B cell (primary cell): ENCODE measurements around the gene DHRS12. TPM values are rescaled to one million over a fixed set of nuclear protein-coding genes. Genes with fewer than 3 reads are reported as not detected.

Experiments
- ATAC-seq: fragments of 200-7000 bp; cut with Tn5 transposase; one replicate; pipeline ENCODE4 v1.10.0; 2021; ENCODE audit warnings: low read depth, mild to moderate bottlenecking, moderate number of reproducible peaks, moderate library complexity
- CTCF ChIA-PET: fragments of 350-600 bp; sonication (Branson Sonifier 250); formaldehyde crosslinking; loops from one replicate; lab custom pipeline; 2021; ENCODE audit warnings: antibody characterized with exemption, inconsistent platforms; lab: Charles Lee
- POLR2A ChIA-PET: fragments of 350-600 bp; sonication (Branson Sonifier 250); formaldehyde crosslinking; loops from one replicate; lab custom pipeline; 2021; ENCODE audit warnings: antibody characterized with exemption; lab: Charles Lee
- DNase-seq: peaks from one replicate; pipeline ENCODE4 v3.0.0; 2013
- H2AFZ ChIP-seq: 2 replicates; pipeline ENCODE4 v1.6.1; 2012; ENCODE audit warnings: mild to moderate bottlenecking, low read depth, low read length; ENCODE audit not compliant: insufficient read depth, poor library complexity, severe bottlenecking
- H3K27ac ChIP-seq, 2 donors: 1 replicate in 1 of 2; 2 replicates in 1 of 2; pipeline ENCODE4 v1.5.1; 2012 to 2013; ENCODE audit warnings: low read length in 2 of 2, mild to moderate bottlenecking in 2 of 2, moderate library complexity in 1 of 2
- H3K27me3 ChIP-seq, 4 experiments: fragments of 200-600 bp in 1 of 4; sonication (generic) in 1 of 4; replicated peaks in 1 of 4; 1 replicate in 2 of 4; 2 replicates in 2 of 4; pipeline versions ENCODE4 v1.6.1 to v1.7.0; 2013 to 2016; ENCODE audit warnings: low read length in 3 of 4, mild to moderate bottlenecking in 2 of 4, mixed read lengths in 1 of 4, moderate library complexity in 1 of 4; ENCODE audit not compliant: insufficient read depth in 4 of 4, control insufficient read depth in 3 of 4; ENCODE audit errors: control extremely low read depth in 1 of 4
- H3K36me3 ChIP-seq, 2 experiments: replicated peaks in 1 of 2; 1 replicate in 1 of 2; 2 replicates in 1 of 2; pipeline versions ENCODE4 v1.6.1 to v1.7.1; 2013; ENCODE audit warnings: low read length in 1 of 2; ENCODE audit not compliant: insufficient read depth in 2 of 2, control insufficient read depth in 1 of 2; ENCODE audit errors: control extremely low read depth in 1 of 2, extremely low read depth in 1 of 2
- H3K4me1 ChIP-seq, 2 donors: fragments of 200-600 bp in 1 of 2; sonication (generic) in 1 of 2; 1 replicate in 1 of 2; 2 replicates in 1 of 2; pipeline versions ENCODE4 v1.5.1 to v1.6.1; 2013 to 2017; ENCODE audit warnings: low read length in 2 of 2; ENCODE audit not compliant: control insufficient read depth in 2 of 2, insufficient read depth in 2 of 2
- H3K4me2 ChIP-seq: replicated peaks from 2 replicates; pipeline ENCODE3; 2012; ENCODE audit warnings: mild to moderate bottlenecking, low read depth, low read length; ENCODE audit not compliant: poor library complexity, severe bottlenecking
- H3K4me3 ChIP-seq, 5 experiments: fragments of 200-600 bp in 1 of 5; sonication (generic) in 1 of 5; 1 replicate in 3 of 5; 2 replicates in 2 of 5; pipeline versions ENCODE4 v1.5.1 to v1.7.0; 2011 to 2016; ENCODE audit warnings: low read length in 4 of 5, mild to moderate bottlenecking in 4 of 5, low read depth in 2 of 5, control low read depth in 1 of 5, moderate library complexity in 1 of 5; ENCODE audit not compliant: insufficient read depth in 1 of 5; ENCODE audit errors: control extremely low read depth in 1 of 5, extremely low read depth in 1 of 5
- H3K79me2 ChIP-seq: fragments of 200-600 bp; sonication (generic); one replicate; pipeline ENCODE4 v1.6.0; 2016; ENCODE audit warnings: low read length; ENCODE audit not compliant: control insufficient read depth, insufficient read depth
- H3K9ac ChIP-seq: fragments of 200-600 bp; sonication (generic); 2 replicates; pipeline ENCODE4 v1.6.1; 2017; ENCODE audit warnings: mild to moderate bottlenecking, low read length, moderate library complexity
- H3K9me3 ChIP-seq, 3 donors: one replicate each; pipeline versions ENCODE4 v1.6.1 to v1.7.1; 2013; ENCODE audit warnings: low read length in 2 of 3; ENCODE audit not compliant: control insufficient read depth in 2 of 3, insufficient read depth in 1 of 3; ENCODE audit errors: control extremely low read depth in 1 of 3
- H4K20me1 ChIP-seq: 2 replicates; pipeline ENCODE4 v1.6.0; 2012; ENCODE audit warnings: mild to moderate bottlenecking, low read length; ENCODE audit not compliant: insufficient read depth, control insufficient read depth, poor library complexity, severe bottlenecking
- H3K27ac Mint-ChIP-seq: one replicate; pipeline ENCODE4 v1.8.0; 2021; ENCODE audit warnings: mixed read lengths
- H3K27me3 Mint-ChIP-seq: one replicate; pipeline ENCODE4 v1.8.0; 2021; ENCODE audit warnings: mixed read lengths
- H3K4me1 Mint-ChIP-seq: one replicate; pipeline ENCODE4 v1.8.0; 2021; ENCODE audit warnings: mixed read lengths
- H3K4me3 Mint-ChIP-seq: one replicate; pipeline ENCODE4 v1.8.0; 2021; ENCODE audit warnings: mixed read lengths
- H3K9me3 Mint-ChIP-seq: one replicate; pipeline ENCODE4 v1.8.0; 2022; ENCODE audit warnings: mixed read lengths; ENCODE audit not compliant: insufficient read depth
- EZH2 ChIP-seq: IDR thresholded peaks from 2 replicates; pipeline ENCODE4 v1.6.1; 2012; ENCODE audit warnings: borderline replicate concordance, low read depth, mild to moderate bottlenecking, moderate library complexity, low read length; ENCODE audit not compliant: insufficient read depth, poor library complexity, severe bottlenecking
- WGBS: methylation state at CpG from one replicate; pipeline ENCODE4 v1.1.5; 2013; ENCODE audit warnings: missing lambda C conversion rate; ENCODE audit not compliant: insufficient coverage; 5-methylcytosine and 5-hydroxymethylcytosine counted together
- intact Hi-C: fragments of 100-400 bp; cut with micrococcal nuclease; formaldehyde crosslinking; loops from one replicate; pipeline ENCODE4 v1.10.0; 2022
- polyA plus RNA-seq: library from polyadenylated mRNA; depleted of rRNA; stranded (reverse); fragments of >200 nt; gene quantifications from 2 replicates; pipeline ENCODE4 v1.2.3, GENCODE V29; 2012
- total RNA-seq, 2 donors: library from RNA; stranded (reverse); fragments of 120-200 nt in 1 of 2; gene quantifications; 1 replicate in 1 of 2; 2 replicates in 1 of 2; pipeline versions ENCODE4 v1.2.3 to v1.2.4, GENCODE V29; 2013 to 2022
- TF ChIP-seq, protein P1 (sequence below): fragments of 200-600 bp; IDR thresholded peaks from one replicate; pipeline ENCODE4 v1.8.0; 2022; ENCODE audit warnings: antibody characterized with exemption, mild to moderate bottlenecking

DHRS12 gene
- total and polyA plus RNA-seq, 2 donors (not counting 1 experiment from before 2014, with no cell fraction given): 12.0 to 23.2 TPM

DNA sequence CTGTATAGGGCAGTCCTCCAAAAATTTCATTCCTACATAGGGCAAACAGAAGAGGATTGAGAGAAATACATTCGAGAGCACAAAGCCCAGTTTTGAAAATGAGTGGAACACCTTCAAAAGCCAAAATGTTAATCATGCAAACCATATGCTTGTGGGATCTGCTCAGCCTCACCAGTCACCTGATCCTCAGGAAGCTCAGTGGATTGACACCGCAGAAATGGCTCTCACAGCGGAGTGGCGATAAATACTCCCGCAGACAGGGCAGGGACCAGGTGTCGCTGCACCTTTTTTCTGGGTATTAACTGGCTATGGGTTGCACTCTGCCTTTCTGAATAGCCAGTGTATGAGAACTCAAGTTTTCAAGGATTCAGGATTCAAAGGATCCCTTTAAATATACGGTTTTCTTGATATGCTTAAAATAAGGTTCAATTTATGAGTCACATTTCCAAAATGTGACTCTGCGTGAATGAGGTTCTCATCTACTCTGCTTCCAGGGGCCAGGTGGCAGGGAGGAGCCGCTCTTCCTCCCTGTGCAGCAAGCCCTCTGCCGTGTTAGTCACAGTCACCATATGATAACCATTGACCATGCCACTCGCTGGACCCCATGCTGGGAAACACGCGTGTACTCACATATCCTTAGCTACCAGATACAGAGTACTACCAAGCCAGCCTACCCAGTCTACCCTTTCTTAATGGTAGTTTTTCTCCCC lies 18.3 kb upstream of the DHRS12 start:
- Histone ChIP-seq H3K79me2 (no peaks in the 10 kb centered on the region), H3K9me3 (no peaks in the 10 kb centered on the region), H3K36me3 (no peaks in the 10 kb centered on the region), H3K27me3 (no peaks in the 10 kb centered on the region), H2AFZ (peak overlapping the region; percentile 43), H3K4me3 (peak overlapping the region in 2 of 5 experiments; percentile 12 to 29), H4K20me1 (no peaks in the 10 kb centered on the region), H3K4me1 (peaks cover 60 to 65% of the 10 kb centered on the region in 2 donors), H3K4me2 (peak overlapping the region; percentile 69), H3K9ac (peak overlapping the region; percentile 21), H3K27ac (peak overlapping the region; percentile 31 to 35)
- ATAC-seq (peak; percentile 17), DNase-seq (no peak)
- TF ChIP-seq, protein P1, sequence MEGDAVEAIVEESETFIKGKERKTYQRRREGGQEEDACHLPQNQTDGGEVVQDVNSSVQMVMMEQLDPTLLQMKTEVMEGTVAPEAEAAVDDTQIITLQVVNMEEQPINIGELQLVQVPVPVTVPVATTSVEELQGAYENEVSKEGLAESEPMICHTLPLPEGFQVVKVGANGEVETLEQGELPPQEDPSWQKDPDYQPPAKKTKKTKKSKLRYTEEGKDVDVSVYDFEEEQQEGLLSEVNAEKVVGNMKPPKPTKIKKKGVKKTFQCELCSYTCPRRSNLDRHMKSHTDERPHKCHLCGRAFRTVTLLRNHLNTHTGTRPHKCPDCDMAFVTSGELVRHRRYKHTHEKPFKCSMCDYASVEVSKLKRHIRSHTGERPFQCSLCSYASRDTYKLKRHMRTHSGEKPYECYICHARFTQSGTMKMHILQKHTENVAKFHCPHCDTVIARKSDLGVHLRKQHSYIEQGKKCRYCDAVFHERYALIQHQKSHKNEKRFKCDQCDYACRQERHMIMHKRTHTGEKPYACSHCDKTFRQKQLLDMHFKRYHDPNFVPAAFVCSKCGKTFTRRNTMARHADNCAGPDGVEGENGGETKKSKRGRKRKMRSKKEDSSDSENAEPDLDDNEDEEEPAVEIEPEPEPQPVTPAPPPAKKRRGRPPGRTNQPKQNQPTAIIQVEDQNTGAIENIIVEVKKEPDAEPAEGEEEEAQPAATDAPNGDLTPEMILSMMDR: no peak
- TF ChIP-seq EZH2: no peak
- H3K4me3 Mint-ChIP-seq: peak overlapping the region; percentile 82
- H3K27ac Mint-ChIP-seq: peak overlapping the region; percentile 80
- ChIA-PET POLR2A (no interaction called here), CTCF (interaction anchor here (1.5 to 9.4 kb wide), 3 partner anchors 8 to 19 kb away, joined by 3 to 66 read pairs (median 23); no protein-coding TSS in a partner anchor)
- H3K9me3 Mint-ChIP-seq: no peaks in the 10 kb centered on the region
- no peaks in the 10 kb centered on the region for H3K27me3 Mint-ChIP-seq
- WGBS: 34% methylated on average over 10 of the region's 13 CpGs
- intact Hi-C loops: no loop called here
- peaks cover 63% of the 10 kb centered on the region for H3K4me1 Mint-ChIP-seq

DNA sequence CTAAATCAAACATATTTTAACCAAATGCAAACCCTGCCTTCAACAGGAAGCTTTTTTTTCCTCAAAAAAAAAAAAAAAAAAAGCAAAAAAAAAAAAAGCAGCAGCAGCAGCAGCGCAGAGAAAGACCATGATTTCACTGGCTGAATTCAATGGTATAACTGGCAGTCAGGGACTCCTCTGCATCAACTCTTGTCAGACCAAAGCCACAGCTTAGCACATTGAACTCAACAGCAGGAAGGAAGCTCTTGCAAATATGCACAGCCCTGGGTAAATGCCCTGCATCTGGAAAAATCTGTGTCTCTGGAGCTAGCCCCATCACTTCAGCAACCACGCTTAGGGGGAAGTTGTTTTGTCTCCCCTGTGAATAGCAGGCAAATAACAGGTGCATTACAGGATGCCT lies 17.6 kb upstream of the DHRS12 start:
- H3K4me3 Mint-ChIP-seq: peak overlapping the region; percentile 82
- intact Hi-C loops: no loop called here
- H3K4me2 ChIP-seq: peak overlapping the region; percentile 69
- H3K9me3 Mint-ChIP-seq: no peaks in the 10 kb centered on the region
- peak overlapping the region; percentile 21 for H3K9ac ChIP-seq
- H3K36me3 ChIP-seq: no peaks in the 10 kb centered on the region
- peak overlapping the region; percentile 43 for H2AFZ ChIP-seq
- peaks cover 56% of the 10 kb centered on the region for H3K4me1 Mint-ChIP-seq
- H3K27ac ChIP-seq: peak overlapping the region; percentile 31 to 35
- DNase-seq (peak; percentile 71), ATAC-seq (peak; percentile 87)
- no peaks in the 10 kb centered on the region for H3K27me3 Mint-ChIP-seq
- no peaks in the 10 kb centered on the region for H3K27me3 ChIP-seq
- ChIA-PET POLR2A (interaction anchor here (0.6 kb wide), 2 partner anchors 491 to 1235 kb away, joined by 4 read pairs; no protein-coding TSS in a partner anchor), CTCF (interaction anchor here (1.5 to 9.4 kb wide), 3 partner anchors 7 to 19 kb away, joined by 3 to 66 read pairs (median 23); no protein-coding TSS in a partner anchor)
- H3K4me1 ChIP-seq: peaks cover 53 to 59% of the 10 kb centered on the region in 2 donors
- no peaks in the 10 kb centered on the region for H3K9me3 ChIP-seq
- peak overlapping the region; percentile 80 for H3K27ac Mint-ChIP-seq
- 0% methylated on average over 1 of the region's 2 CpGs for WGBS
- H3K4me3 ChIP-seq: peak overlapping the region in 2 of 5 experiments; percentile 12 to 29
- H3K79me2 ChIP-seq: no peaks in the 10 kb centered on the region
- TF ChIP-seq, protein P1: no peak
- TF ChIP-seq EZH2: no peak
- no peaks in the 10 kb centered on the region for H4K20me1 ChIP-seq
